ENCODE data around the gene SOX4. TPM values are rescaled to one million over a fixed set of nuclear protein-coding genes. Genes with fewer than 3 reads are reported as not detected.

SOX4 gene
- total and polyA plus RNA-seq, 2 experiments from 2014 or later = 164 to 235 TPM

DNA sequence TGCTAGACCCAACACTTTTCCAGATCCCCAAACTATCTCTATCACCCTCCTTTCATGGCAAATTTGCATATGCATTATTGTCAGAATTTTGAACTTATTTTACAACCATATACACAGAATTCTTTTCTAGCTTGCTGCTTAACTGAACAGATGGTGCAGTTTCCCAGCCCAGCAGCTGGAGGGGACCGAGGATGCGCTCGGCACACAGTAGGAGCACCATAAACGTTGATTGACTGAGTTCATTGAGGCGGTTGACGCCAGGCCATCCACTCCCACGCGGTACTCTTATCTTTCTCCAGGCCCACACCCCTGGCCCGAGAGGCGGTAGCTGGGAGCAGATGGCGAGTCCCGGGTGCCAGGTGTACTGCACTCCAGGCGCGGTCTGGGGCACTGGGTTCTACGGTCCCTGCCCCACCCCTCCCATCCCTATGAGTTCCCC lies 6.8 kb upstream of the SOX4 start:
- Histone ChIP-seq H3K4me3 (peak overlapping the region; percentile 72), H3F3A (replicated peaks; ENCODE audit: low read depth) (peaks cover 6% of the 10 kb centered on the region; the same call in 1 of the 2 replicates), H3K4me2 (peak overlapping the region; percentile 99), H4K20me1 (replicated peaks; ENCODE audit: insufficient read depth) (no peaks in the 10 kb centered on the region), H3K27me3 (ENCODE audit: insufficient read depth) (peaks cover 29% of the 10 kb centered on the region), H2AFZ (peak overlapping the region; percentile 95), H3K36me3 (ENCODE audit: insufficient read depth) (peaks cover 7% of the 10 kb centered on the region; the same call in 1 of the 2 replicates), H3K4me1 (ENCODE audit: insufficient read depth) (peaks cover 12% of the 10 kb centered on the region), H3K27ac (ENCODE audit: low read depth) (no peak overlapping the region), H3K9me2 (ENCODE audit: insufficient read depth) (no peaks in the 10 kb centered on the region), H3K79me2 (replicated peaks; ENCODE audit: insufficient read depth) (no peaks in the 10 kb centered on the region)
- TF ChIP-seq, protein P1, sequence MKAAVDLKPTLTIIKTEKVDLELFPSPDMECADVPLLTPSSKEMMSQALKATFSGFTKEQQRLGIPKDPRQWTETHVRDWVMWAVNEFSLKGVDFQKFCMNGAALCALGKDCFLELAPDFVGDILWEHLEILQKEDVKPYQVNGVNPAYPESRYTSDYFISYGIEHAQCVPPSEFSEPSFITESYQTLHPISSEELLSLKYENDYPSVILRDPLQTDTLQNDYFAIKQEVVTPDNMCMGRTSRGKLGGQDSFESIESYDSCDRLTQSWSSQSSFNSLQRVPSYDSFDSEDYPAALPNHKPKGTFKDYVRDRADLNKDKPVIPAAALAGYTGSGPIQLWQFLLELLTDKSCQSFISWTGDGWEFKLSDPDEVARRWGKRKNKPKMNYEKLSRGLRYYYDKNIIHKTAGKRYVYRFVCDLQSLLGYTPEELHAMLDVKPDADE (IDR thresholded peaks at IDR 0.05) = no peak
- no peak for TF ChIP-seq CREB1 (CRISPR knock-in tag; IDR thresholded peaks at IDR 0.05; ENCODE audit: low read depth)
- peaks cover 17% of the 10 kb centered on the region for H3K27me3 Mint-ChIP-seq (ENCODE audit: insufficient read depth, low read depth, poor library complexity)
- peak overlapping the region; percentile 95 for H3K4me3 Mint-ChIP-seq
- peak; percentile 56; the same call in 2 of the 3 replicates for ATAC-seq
- peaks cover 15% of the 10 kb centered on the region for H3K9me3 Mint-ChIP-seq
- H3K36me3 Mint-ChIP-seq (ENCODE audit: low read depth) = peaks cover 14% of the 10 kb centered on the region; the same call in 2 of the 3 replicates
- H3K27ac Mint-ChIP-seq = no peak overlapping the region
- DNase-seq (ENCODE audit: low spot score) = no peak
- H3K4me1 Mint-ChIP-seq = peaks cover 16% of the 10 kb centered on the region

DNA sequence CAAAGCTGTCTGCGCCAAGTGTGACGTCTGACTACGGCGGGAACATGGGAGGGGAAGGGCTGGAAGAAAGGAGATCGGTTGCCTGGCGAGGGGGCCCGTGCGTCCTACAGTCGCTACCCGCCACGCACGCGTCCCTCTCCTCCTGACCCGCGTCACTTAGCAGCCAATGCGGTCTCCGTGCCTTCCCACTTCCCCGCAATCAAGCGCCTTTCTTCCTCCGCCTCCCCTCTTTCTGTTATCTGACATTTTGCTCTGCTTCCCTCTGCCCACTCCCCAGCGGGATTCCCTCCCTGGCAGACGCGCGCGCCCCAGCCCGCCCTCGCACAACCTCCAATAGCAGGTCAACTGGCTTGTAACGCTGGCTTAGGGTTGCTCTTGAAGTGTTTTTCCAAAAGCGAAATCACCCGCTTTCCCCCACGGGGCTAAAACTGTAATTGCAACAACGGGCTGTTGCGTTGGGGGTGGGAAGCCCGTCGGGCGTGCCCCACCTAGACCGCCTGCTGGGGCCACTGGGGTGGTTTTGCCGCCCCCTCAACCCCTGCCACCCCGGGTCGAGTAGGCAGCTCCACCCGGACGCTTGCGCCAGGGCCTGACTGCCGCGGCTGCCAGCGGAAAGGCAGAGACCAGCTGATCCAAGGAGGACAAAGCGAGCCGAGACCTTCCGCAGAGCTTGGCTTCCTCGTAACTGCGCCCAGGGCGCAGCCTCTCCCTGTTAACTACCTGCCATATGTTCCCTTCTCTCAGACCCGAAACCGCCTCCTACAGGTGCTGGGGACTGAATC lies 6.2 kb upstream of the SOX4 start:
- H3K36me3 ChIP-seq (ENCODE audit: insufficient read depth) = 0 out of 2 replicates have a peak, but pooled peaks cover under 1% of the 10 kb centered on the region
- H3K27me3 ChIP-seq (ENCODE audit: insufficient read depth) = peaks cover 29% of the 10 kb centered on the region
- peak overlapping the region; percentile 72 for H3K4me3 ChIP-seq
- peaks cover 9% of the 10 kb centered on the region for H3K9me3 Mint-ChIP-seq
- DNase-seq (ENCODE audit: low spot score) = peak; percentile 82
- H3K36me3 Mint-ChIP-seq (ENCODE audit: low read depth) = peaks cover 8% of the 10 kb centered on the region; the same call in 2 of the 3 replicates
- TF ChIP-seq, protein P2, sequence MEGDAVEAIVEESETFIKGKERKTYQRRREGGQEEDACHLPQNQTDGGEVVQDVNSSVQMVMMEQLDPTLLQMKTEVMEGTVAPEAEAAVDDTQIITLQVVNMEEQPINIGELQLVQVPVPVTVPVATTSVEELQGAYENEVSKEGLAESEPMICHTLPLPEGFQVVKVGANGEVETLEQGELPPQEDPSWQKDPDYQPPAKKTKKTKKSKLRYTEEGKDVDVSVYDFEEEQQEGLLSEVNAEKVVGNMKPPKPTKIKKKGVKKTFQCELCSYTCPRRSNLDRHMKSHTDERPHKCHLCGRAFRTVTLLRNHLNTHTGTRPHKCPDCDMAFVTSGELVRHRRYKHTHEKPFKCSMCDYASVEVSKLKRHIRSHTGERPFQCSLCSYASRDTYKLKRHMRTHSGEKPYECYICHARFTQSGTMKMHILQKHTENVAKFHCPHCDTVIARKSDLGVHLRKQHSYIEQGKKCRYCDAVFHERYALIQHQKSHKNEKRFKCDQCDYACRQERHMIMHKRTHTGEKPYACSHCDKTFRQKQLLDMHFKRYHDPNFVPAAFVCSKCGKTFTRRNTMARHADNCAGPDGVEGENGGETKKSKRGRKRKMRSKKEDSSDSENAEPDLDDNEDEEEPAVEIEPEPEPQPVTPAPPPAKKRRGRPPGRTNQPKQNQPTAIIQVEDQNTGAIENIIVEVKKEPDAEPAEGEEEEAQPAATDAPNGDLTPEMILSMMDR (conservative IDR thresholded peaks at IDR 0.05; ENCODE audit: low read depth in 2 of 2) = 0 out of 4 replicates have a peak, but pooled peaks of 1 of the 2 experiments have one; percentile 7
- TF ChIP-seq EZH2 (IDR thresholded peaks at IDR 0.05; ENCODE audit: low read depth, unreplicated experiment) (no peak), POLR2AphosphoS5 (IDR thresholded peaks at IDR 0.05; ENCODE audit: low read depth) (peak; percentile 11; the same call in 1 of the 2 replicates), ZNF114 (CRISPR knock-in tag; IDR thresholded peaks at IDR 0.05) (no peak), CREB1 (CRISPR knock-in tag; IDR thresholded peaks at IDR 0.05; ENCODE audit: low read depth) (peak; percentile 76), NANOG (IDR thresholded peaks at IDR 0.05; ENCODE audit: borderline replicate concordance) (no peak), JUNB (IDR thresholded peaks at IDR 0.05; ENCODE audit: unreplicated experiment) (no peak)
- TF ChIP-seq, protein P3, sequence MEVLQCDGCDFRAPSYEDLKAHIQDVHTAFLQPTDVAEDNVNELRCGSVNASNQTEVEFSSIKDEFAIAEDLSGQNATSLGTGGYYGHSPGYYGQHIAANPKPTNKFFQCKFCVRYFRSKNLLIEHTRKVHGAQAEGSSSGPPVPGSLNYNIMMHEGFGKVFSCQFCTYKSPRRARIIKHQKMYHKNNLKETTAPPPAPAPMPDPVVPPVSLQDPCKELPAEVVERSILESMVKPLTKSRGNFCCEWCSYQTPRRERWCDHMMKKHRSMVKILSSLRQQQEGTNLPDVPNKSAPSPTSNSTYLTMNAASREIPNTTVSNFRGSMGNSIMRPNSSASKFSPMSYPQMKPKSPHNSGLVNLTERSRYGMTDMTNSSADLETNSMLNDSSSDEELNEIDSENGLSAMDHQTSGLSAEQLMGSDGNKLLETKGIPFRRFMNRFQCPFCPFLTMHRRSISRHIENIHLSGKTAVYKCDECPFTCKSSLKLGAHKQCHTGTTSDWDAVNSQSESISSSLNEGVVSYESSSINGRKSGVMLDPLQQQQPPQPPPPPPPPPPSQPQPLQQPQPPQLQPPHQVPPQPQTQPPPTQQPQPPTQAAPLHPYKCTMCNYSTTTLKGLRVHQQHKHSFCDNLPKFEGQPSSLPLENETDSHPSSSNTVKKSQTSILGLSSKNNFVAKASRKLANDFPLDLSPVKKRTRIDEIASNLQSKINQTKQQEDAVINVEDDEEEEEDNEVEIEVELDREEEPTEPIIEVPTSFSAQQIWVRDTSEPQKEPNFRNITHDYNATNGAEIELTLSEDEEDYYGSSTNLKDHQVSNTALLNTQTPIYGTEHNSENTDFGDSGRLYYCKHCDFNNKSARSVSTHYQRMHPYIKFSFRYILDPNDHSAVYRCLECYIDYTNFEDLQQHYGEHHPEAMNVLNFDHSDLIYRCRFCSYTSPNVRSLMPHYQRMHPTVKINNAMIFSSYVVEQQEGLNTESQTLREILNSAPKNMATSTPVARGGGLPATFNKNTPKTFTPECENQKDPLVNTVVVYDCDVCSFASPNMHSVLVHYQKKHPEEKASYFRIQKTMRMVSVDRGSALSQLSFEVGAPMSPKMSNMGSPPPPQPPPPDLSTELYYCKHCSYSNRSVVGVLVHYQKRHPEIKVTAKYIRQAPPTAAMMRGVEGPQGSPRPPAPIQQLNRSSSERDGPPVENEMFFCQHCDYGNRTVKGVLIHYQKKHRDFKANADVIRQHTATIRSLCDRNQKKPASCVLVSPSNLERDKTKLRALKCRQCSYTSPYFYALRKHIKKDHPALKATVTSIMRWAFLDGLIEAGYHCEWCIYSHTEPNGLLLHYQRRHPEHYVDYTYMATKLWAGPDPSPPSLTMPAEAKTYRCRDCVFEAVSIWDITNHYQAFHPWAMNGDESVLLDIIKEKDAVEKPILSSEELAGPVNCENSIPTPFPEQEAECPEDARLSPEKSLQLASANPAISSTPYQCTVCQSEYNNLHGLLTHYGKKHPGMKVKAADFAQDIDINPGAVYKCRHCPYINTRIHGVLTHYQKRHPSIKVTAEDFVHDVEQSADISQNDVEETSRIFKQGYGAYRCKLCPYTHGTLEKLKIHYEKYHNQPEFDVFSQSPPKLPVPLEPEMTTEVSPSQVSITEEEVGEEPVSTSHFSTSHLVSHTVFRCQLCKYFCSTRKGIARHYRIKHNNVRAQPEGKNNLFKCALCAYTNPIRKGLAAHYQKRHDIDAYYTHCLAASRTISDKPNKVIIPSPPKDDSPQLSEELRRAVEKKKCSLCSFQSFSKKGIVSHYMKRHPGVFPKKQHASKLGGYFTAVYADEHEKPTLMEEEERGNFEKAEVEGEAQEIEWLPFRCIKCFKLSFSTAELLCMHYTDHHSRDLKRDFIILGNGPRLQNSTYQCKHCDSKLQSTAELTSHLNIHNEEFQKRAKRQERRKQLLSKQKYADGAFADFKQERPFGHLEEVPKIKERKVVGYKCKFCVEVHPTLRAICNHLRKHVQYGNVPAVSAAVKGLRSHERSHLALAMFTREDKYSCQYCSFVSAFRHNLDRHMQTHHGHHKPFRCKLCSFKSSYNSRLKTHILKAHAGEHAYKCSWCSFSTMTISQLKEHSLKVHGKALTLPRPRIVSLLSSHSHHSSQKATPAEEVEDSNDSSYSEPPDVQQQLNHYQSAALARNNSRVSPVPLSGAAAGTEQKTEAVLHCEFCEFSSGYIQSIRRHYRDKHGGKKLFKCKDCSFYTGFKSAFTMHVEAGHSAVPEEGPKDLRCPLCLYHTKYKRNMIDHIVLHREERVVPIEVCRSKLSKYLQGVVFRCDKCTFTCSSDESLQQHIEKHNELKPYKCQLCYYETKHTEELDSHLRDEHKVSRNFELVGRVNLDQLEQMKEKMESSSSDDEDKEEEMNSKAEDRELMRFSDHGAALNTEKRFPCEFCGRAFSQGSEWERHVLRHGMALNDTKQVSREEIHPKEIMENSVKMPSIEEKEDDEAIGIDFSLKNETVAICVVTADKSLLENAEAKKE (CRISPR knock-in tag; IDR thresholded peaks at IDR 0.05) = no peak
- TF ChIP-seq, protein P1 (IDR thresholded peaks at IDR 0.05) = no peak
- peaks cover 6% of the 10 kb centered on the region; the same call in 1 of the 2 replicates for H3F3A ChIP-seq (replicated peaks; ENCODE audit: low read depth)
- H3K79me2 ChIP-seq (replicated peaks; ENCODE audit: insufficient read depth) = no peaks in the 10 kb centered on the region
- H3K4me3 Mint-ChIP-seq = peak overlapping the region; percentile 95
- H3K27ac ChIP-seq (ENCODE audit: low read depth) = no peak overlapping the region
- H3K4me2 ChIP-seq = peak overlapping the region; percentile 99
- H4K20me1 ChIP-seq (replicated peaks; ENCODE audit: insufficient read depth) = no peaks in the 10 kb centered on the region
- H3K4me1 Mint-ChIP-seq = peaks cover 16% of the 10 kb centered on the region
- H3K27ac Mint-ChIP-seq = no peak overlapping the region
- peaks cover 19% of the 10 kb centered on the region for H3K27me3 Mint-ChIP-seq (ENCODE audit: insufficient read depth, low read depth, poor library complexity)
- ATAC-seq = peak; percentile 68
- no peaks in the 10 kb centered on the region for H3K9me2 ChIP-seq (ENCODE audit: insufficient read depth)
- H2AFZ ChIP-seq = peak overlapping the region; percentile 95
- peaks cover 12% of the 10 kb centered on the region for H3K4me1 ChIP-seq (ENCODE audit: insufficient read depth)

Measured in GM23338 (cell line).